Upper lobe of right lung (tissue), 1 donor: ENCODE data around the gene EHBP1. TPM values are rescaled to one million over a fixed set of nuclear protein-coding genes. Genes with fewer than 3 reads are reported as not detected.

Experiments used
- ATAC-seq: fragments of 200-7000 bp; cut with Tn5 transposase; one replicate; pipeline ENCODE4 v1.9.1; 2020; ENCODE audit warnings: mild to moderate bottlenecking, moderate library complexity
- DNase-seq: peaks from one replicate; pipeline ENCODE4 v3.0.0-alpha.2; 2020
- H3K27ac ChIP-seq: fragments of 200-600 bp; one replicate; pipeline ENCODE4 v1.8.0; 2022
- H3K27me3 ChIP-seq: fragments of 200-600 bp; one replicate; pipeline ENCODE4 v1.8.0; 2022; ENCODE audit warnings: mild to moderate bottlenecking
- H3K36me3 ChIP-seq: fragments of 200-600 bp; one replicate; pipeline ENCODE4 v1.8.0; 2022
- H3K4me1 ChIP-seq: fragments of 200-600 bp; one replicate; pipeline ENCODE4 v1.8.0; 2022
- H3K4me3 ChIP-seq: fragments of 200-600 bp; one replicate; pipeline ENCODE4 v1.8.0; 2022; ENCODE audit warnings: mild to moderate bottlenecking
- H3K9me3 ChIP-seq: fragments of 200-600 bp; one replicate; pipeline ENCODE4 v1.8.0; 2022
- intact Hi-C: fragments of 100-400 bp; cut with DNase I; formaldehyde crosslinking; loops from one replicate; pipeline ENCODE4 v1.11.0; 2022
- total RNA-seq: library from RNA; stranded (reverse); fragmentation: NEBNext Ultra II Directional; extraction: Animal tissue kit (Norgen Biotek cat#: 25700); gene quantifications from one replicate; pipeline ENCODE4 v1.2.1, GENCODE V29; 2021
- TF ChIP-seq, protein P1 (sequence below): fragments of 200-600 bp; IDR thresholded peaks from one replicate; pipeline ENCODE4 v1.8.0; 2022; ENCODE audit warnings: antibody characterized with exemption
- donor health status: DM: no; HTN: yes; CAD: no; lungs with severe emphysema.

EHBP1 gene
- total RNA-seq, 1 donor from 2014 or later = 46.7 TPM

DNA sequence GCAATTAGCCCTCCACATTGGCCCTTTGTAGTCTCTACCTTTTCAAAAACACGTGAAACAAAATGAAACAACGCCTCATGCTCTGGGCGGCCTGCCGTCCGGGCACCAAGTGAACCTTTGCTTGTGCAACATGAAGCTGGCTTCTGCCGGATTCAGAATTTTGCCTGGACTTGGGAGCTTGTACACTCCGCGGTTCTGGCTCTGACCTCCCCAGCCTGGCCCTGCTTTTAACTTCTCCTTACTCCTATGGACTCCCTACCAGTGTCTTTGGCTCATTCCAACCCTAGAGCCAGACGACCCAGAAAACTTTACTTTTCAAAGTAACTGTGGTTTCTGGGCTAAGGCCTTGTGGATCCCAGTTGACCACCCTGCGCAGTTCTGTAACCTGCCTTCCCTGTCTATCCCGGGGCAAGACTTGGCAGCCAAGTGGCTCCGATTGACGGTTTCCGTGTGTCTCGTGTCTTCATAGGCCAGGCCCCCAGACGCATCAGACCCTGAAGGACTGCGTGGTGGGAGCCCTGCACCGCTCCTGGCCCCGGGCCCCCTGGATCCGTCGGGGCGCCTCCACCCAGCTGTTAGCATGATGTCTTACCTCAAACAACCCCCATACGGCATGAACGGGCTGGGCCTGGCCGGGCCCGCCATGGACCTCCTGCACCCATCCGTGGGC is 347.0 kb downstream of the EHBP1 start:
- peaks cover 100% of the 10 kb centered on the region for H3K27me3 ChIP-seq
- TF ChIP-seq, protein P1, sequence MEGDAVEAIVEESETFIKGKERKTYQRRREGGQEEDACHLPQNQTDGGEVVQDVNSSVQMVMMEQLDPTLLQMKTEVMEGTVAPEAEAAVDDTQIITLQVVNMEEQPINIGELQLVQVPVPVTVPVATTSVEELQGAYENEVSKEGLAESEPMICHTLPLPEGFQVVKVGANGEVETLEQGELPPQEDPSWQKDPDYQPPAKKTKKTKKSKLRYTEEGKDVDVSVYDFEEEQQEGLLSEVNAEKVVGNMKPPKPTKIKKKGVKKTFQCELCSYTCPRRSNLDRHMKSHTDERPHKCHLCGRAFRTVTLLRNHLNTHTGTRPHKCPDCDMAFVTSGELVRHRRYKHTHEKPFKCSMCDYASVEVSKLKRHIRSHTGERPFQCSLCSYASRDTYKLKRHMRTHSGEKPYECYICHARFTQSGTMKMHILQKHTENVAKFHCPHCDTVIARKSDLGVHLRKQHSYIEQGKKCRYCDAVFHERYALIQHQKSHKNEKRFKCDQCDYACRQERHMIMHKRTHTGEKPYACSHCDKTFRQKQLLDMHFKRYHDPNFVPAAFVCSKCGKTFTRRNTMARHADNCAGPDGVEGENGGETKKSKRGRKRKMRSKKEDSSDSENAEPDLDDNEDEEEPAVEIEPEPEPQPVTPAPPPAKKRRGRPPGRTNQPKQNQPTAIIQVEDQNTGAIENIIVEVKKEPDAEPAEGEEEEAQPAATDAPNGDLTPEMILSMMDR = no peak
- intact Hi-C loops = no loop called here
- no peaks in the 10 kb centered on the region for H3K9me3 ChIP-seq
- ATAC-seq (no peak), DNase-seq (no peak)
- peaks cover 67% of the 10 kb centered on the region for H3K4me1 ChIP-seq
- no peak overlapping the region for H3K4me3 ChIP-seq
- H3K27ac ChIP-seq = no peak overlapping the region
- H3K36me3 ChIP-seq = no peaks in the 10 kb centered on the region

DNA sequence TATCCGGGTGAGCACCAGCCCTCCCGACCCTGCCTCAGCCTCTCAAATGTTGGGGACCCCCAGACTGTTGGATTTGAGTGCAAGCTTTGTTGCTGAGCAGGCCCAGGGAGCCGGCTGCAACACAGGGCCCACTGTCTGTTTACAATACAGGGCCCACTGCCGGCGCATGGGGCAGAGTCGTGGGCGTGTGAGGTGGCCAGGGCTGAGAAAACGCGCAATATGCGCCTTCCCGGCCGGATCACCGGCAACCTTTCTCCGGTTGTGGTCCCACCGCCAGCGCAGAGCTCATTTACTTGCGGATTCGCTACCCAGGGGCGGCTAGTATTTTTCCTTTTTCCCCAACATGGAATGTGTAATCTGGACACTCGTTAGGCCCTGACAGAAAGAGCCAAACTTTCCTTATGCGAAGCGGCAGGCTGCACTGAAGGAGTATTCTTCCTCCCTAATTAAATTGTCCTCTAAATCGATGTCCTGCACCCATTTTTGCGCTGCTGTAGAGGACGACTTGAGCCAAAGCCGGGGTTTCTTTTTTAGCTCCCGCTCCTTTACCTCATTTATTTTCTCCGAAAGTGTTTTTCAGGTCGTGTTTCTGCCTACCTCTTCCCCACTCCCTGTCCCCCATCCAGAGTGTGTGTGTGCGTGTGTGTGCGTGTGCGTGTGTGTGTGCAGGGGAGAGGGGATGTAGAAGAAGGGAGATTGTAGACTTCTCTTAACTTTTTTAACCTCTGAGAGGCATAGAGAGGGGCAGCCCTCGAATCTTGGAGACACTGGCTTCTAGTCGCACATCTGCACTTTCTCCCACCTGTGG is 347.8 kb downstream of the EHBP1 start:
- TF ChIP-seq, protein P1 = no peak
- no peak for DNase-seq
- Histone ChIP-seq H3K9me3 (no peaks in the 10 kb centered on the region), H3K27me3 (peaks cover 100% of the 10 kb centered on the region), H3K4me1 (peaks cover 68% of the 10 kb centered on the region), H3K36me3 (no peaks in the 10 kb centered on the region), H3K27ac (no peak overlapping the region), H3K4me3 (no peak overlapping the region)
- intact Hi-C loops = no loop called here
- no peak for ATAC-seq

GRCh38 chr2:63053889-63054602 is 348.5 kb downstream of the EHBP1 start:
- H3K4me3 ChIP-seq = peak overlapping the region; percentile 30
- peaks cover 70% of the 10 kb centered on the region for H3K4me1 ChIP-seq
- DNase-seq (no peak), ATAC-seq (no peak)
- H3K9me3 ChIP-seq = no peaks in the 10 kb centered on the region
- peaks cover 100% of the 10 kb centered on the region for H3K27me3 ChIP-seq
- no peaks in the 10 kb centered on the region for H3K36me3 ChIP-seq
- H3K27ac ChIP-seq = no peak overlapping the region
- TF ChIP-seq, protein P1 = peak; percentile 17
- intact Hi-C loops = no loop called here

DNA sequence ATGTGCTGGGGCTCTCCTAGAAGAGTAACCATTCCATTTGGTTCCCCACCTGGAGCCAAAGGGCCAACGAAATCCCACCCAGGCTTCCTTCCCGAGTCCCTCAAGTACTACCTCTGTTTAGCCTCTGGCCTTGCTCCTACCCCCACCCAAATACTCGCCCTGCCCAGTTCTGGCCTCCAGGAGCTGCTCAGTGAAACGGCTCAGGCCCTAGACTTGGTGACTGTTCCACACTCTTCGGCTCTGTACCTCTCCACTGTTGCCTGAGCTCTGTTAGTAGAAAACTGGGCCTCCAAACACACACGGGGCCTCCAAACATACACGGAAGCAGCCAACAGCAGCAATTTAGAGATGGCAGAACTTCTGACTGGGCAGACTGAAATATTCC is 349.3 kb downstream of the EHBP1 start:
- DNase-seq = no peak
- Histone ChIP-seq H3K9me3 (no peaks in the 10 kb centered on the region), H3K4me3 (no peak overlapping the region), H3K4me1 (peaks cover 68% of the 10 kb centered on the region), H3K27ac (no peak overlapping the region), H3K27me3 (peaks cover 100% of the 10 kb centered on the region), H3K36me3 (no peaks in the 10 kb centered on the region)
- intact Hi-C loops = no loop called here
- TF ChIP-seq, protein P1 = no peak
- ATAC-seq = no peak

- intact Hi-C loops = no loop called here
- no peak overlapping the region for H3K27ac ChIP-seq
- DNase-seq (no peak), ATAC-seq (no peak)
- H3K4me3 ChIP-seq = no peak overlapping the region
- H3K9me3 ChIP-seq = no peaks in the 10 kb centered on the region
- H3K4me1 ChIP-seq = peaks cover 62% of the 10 kb centered on the region
- TF ChIP-seq, protein P1 = no peak
- H3K27me3 ChIP-seq = peaks cover 100% of the 10 kb centered on the region
- H3K36me3 ChIP-seq = no peaks in the 10 kb centered on the region
These were observed 350.0 kb downstream of the EHBP1 start for GRCh38 chr2:63055226-63056106.
